DND-41 (cell line): Measurements from ENCODE around the gene CDC37L1.

Experiments used
- EZH2 ChIP-seq: IDR thresholded peaks from 3 replicates; pipeline ENCODE4 v1.6.1; 2012; ENCODE audit warnings: borderline replicate concordance, low read depth, mild to moderate bottlenecking, moderate library complexity, low read length, inconsistent platforms; ENCODE audit not compliant: severe bottlenecking
- TF ChIP-seq, protein P1 (sequence below): IDR thresholded peaks from 2 replicates; pipeline ENCODE4 v1.5.1; 2012; ENCODE audit warnings: borderline replicate concordance, low read length, moderate library complexity, mild to moderate bottlenecking; ENCODE audit not compliant: poor library complexity, severe bottlenecking; ENCODE audit errors: extremely low read depth

DNA sequence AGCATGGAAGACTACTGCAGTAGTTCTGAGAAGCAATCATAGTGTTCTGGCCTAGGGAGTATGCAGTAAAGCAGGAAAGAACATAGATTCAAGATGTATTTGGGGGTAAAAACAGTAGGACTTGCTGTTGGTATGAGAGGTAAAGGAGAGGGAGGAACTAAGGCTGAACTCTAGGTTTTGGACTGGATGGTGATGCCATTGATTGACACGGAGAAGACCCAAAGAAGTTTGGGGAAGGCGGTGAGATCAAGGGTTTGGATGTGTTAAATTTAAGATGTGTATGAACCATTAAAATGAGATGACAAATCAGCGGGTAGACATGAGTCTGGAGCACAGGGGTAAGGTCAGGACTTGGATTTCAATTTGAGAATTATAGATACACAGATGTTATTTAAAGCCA is 2.0 kb upstream of the CDC37L1 start:
- TF ChIP-seq, protein P1, sequence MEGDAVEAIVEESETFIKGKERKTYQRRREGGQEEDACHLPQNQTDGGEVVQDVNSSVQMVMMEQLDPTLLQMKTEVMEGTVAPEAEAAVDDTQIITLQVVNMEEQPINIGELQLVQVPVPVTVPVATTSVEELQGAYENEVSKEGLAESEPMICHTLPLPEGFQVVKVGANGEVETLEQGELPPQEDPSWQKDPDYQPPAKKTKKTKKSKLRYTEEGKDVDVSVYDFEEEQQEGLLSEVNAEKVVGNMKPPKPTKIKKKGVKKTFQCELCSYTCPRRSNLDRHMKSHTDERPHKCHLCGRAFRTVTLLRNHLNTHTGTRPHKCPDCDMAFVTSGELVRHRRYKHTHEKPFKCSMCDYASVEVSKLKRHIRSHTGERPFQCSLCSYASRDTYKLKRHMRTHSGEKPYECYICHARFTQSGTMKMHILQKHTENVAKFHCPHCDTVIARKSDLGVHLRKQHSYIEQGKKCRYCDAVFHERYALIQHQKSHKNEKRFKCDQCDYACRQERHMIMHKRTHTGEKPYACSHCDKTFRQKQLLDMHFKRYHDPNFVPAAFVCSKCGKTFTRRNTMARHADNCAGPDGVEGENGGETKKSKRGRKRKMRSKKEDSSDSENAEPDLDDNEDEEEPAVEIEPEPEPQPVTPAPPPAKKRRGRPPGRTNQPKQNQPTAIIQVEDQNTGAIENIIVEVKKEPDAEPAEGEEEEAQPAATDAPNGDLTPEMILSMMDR = no peak
- no peak for TF ChIP-seq EZH2
